Esophagus mucosa (tissue), 1 donor: ENCODE data around the gene HIBADH. TPM values are rescaled to one million over a fixed set of nuclear protein-coding genes. Genes with fewer than 3 reads are reported as not detected.
"Not testable (repeated sequence)": the region's sequence is repeated elsewhere in the genome, so short reads cannot be mapped to it uniquely, and the experiment has no call there.

Experiments
- ATAC-seq: fragments of 200-7000 bp; cut with Tn5 transposase; one replicate; pipeline ENCODE4 v1.9.1; 2020
- total RNA-seq: library from RNA; stranded (reverse); gene quantifications from one replicate; pipeline ENCODE4 v1.2.4, GENCODE V29; 2023
- donor health status: DM: yes; HTN: yes; CAD: no.

The HIBADH gene
- total RNA-seq, 1 donor from 2014 or later, result 9.8 TPM

- no peak for ATAC-seq
These were observed 126.9 kb downstream of the HIBADH start for GRCh38 chr7:27535795-27536194.

- ATAC-seq, result no peak
These were observed 129.0 kb downstream of the HIBADH start for GRCh38 chr7:27533652-27534081.

GRCh38 chr7:27532314-27532713, 130.4 kb downstream of the HIBADH start:
- no peak for ATAC-seq

GRCh38 chr7:27527348-27527714, 135.4 kb downstream of the HIBADH start:
- no peak for ATAC-seq

- no peak for ATAC-seq
These were observed 135.9 kb downstream of the HIBADH start for GRCh38 chr7:27526611-27527347.

- ATAC-seq, result no peak
These were observed 136.6 kb downstream of the HIBADH start for GRCh38 chr7:27526131-27526530.

GRCh38 chr7:27523321-27523720, 139.4 kb downstream of the HIBADH start:
- ATAC-seq, result no peak

- no peak for ATAC-seq
These were observed 140.1 kb downstream of the HIBADH start for GRCh38 chr7:27522566-27522965.

- ATAC-seq, result no peak
These were observed 141.6 kb downstream of the HIBADH start for GRCh38 chr7:27520815-27521790.

- ATAC-seq, result no peak
These were observed 142.8 kb downstream of the HIBADH start for GRCh38 chr7:27519793-27520469.

- no peak for ATAC-seq
These were observed 143.9 kb downstream of the HIBADH start for GRCh38 chr7:27518561-27519350.

GRCh38 chr7:27516421-27516820, 146.3 kb downstream of the HIBADH start:
- peak; percentile 70 for ATAC-seq

- ATAC-seq, result no peak
These were observed 146.8 kb downstream of the HIBADH start for GRCh38 chr7:27515933-27516332.

GRCh38 chr7:27514861-27515260, 147.8 kb downstream of the HIBADH start:
- ATAC-seq, result no peak

GRCh38 chr7:27513885-27514284, 148.8 kb downstream of the HIBADH start:
- ATAC-seq, result no peak

GRCh38 chr7:27511370-27511769, 151.3 kb downstream of the HIBADH start:
- ATAC-seq, result not testable (repeated sequence)

GRCh38 chr7:27510541-27510940, 152.1 kb downstream of the HIBADH start:
- ATAC-seq, result no peak

GRCh38 chr7:27501879-27502278, 160.8 kb downstream of the HIBADH start:
- ATAC-seq, result not testable (repeated sequence)

- ATAC-seq, result no peak
These were observed 161.7 kb downstream of the HIBADH start for GRCh38 chr7:27501001-27501400.

- no peak for ATAC-seq
These were observed 170.5 kb downstream of the HIBADH start for GRCh38 chr7:27492224-27492623.

GRCh38 chr7:27491534-27491933, 171.1 kb downstream of the HIBADH start:
- no peak for ATAC-seq

- no peak for ATAC-seq
These were observed 175.2 kb downstream of the HIBADH start for GRCh38 chr7:27487509-27487908.
